Measurements from ENCODE around the gene SLC25A36. TPM values are rescaled to one million over a fixed set of nuclear protein-coding genes. Genes with fewer than 3 reads are reported as not detected.

The SLC25A36 gene
- total and polyA plus RNA-seq, 2 of the 4 experiments (the other 2 are of a cell fraction): 31.3 to 76.7 TPM

- in situ Hi-C loops (cut with MboI; ENCODE audit: low sequenced_read_pairs): loop anchor here (10.0 kb wide), 1 partner anchor 445 kb away; no protein-coding TSS in a partner anchor
- no peak overlapping the region for H3K27ac ChIP-seq (ENCODE audit: insufficient read depth, low read length)
- ChIA-PET CTCF (interaction anchor here (1.1 to 1.8 kb wide), 2 partner anchors 9 to 96 kb away, joined by 3 to 6 read pairs; no protein-coding TSS in a partner anchor), POLR2A (ENCODE audit: unreplicated experiment) (no interaction called here)
- no peak overlapping the region for H2BK5ac ChIP-seq (ENCODE audit: low read depth, low read length, poor library complexity, severe bottlenecking)
- intact Hi-C loops (cut with micrococcal nuclease): no loop called here
- no peak overlapping the region for H3K4ac ChIP-seq (ENCODE audit: low read depth, low read length)
- no peak overlapping the region for H2AK9ac ChIP-seq (replicated peaks; ENCODE audit: low read depth, low read length, poor library complexity)
- no peak overlapping the region for H2BK15ac ChIP-seq (ENCODE audit: low read depth, low read length)
- H3K9me3 ChIP-seq (ENCODE audit: control insufficient read depth, insufficient read depth, low read length): no peaks in the 10 kb centered on the region
- H4K8ac ChIP-seq (ENCODE audit: low read depth in 2 of 2, low read length in 2 of 2): no peak overlapping the region
- TF ChIP-seq NFE2L2 (IDR thresholded peaks at IDR 0.05; ENCODE audit: low read depth, low read length): no peak
- no peak for TF ChIP-seq RFX5 (IDR thresholded peaks at IDR 0.05; ENCODE audit: low read depth, low read length)
- no peak for TF ChIP-seq CTCF (conservative IDR thresholded peaks at IDR 0.05; ENCODE audit: low read depth, low read length)
- no peak for TF ChIP-seq FOS (IDR thresholded peaks at IDR 0.05; ENCODE audit: low read depth, low read length)
- TF ChIP-seq BHLHE40 (IDR thresholded peaks at IDR 0.05; ENCODE audit: low read depth, low read length): no peak
- TF ChIP-seq MAZ (IDR thresholded peaks at IDR 0.05; ENCODE audit: borderline replicate concordance, low read depth, low read length): no peak
- TF ChIP-seq SMC3 (IDR thresholded peaks at IDR 0.05; ENCODE audit: low read depth, low read length): no peak
- no peak for TF ChIP-seq MAFK (IDR thresholded peaks at IDR 0.05; ENCODE audit: low read depth, low read length)
- no peak for TF ChIP-seq ELK1 (IDR thresholded peaks at IDR 0.05; ENCODE audit: borderline replicate concordance, low read depth, low read length)
- TF ChIP-seq MXI1 (IDR thresholded peaks at IDR 0.05; ENCODE audit: borderline replicate concordance, low read depth, low read length): no peak
- no peak for TF ChIP-seq USF2 (IDR thresholded peaks at IDR 0.05; ENCODE audit: low read depth, low read length)
- TF ChIP-seq CHD1 (IDR thresholded peaks at IDR 0.05; ENCODE audit: low read depth, low read length): no peak
- no peak for TF ChIP-seq RCOR1 (IDR thresholded peaks at IDR 0.05; ENCODE audit: insufficient replicate concordance, low read length)
- TF ChIP-seq RAD21 (IDR thresholded peaks at IDR 0.05; ENCODE audit: low read length): no peak
- TF ChIP-seq CEBPB (IDR thresholded peaks at IDR 0.05; ENCODE audit: low read depth, low read length): no peak
- TF ChIP-seq POLR2A (IDR thresholded peaks at IDR 0.05; ENCODE audit: low read depth, low read length): no peak
- no peak overlapping the region for H3K4me3 ChIP-seq (ENCODE audit: insufficient read depth, low read depth, low read length)
- no peaks in the 10 kb centered on the region for H3K36me3 ChIP-seq (ENCODE audit: control insufficient read depth, insufficient read depth, low read length)
- H3K4me1 ChIP-seq (ENCODE audit: control insufficient read depth, insufficient read depth, low read length): no peaks in the 10 kb centered on the region
- dilution Hi-C loops (cut with HindIII; ENCODE audit: low sequenced_read_pairs, unreplicated experiment): no loop called here
- H2AFZ ChIP-seq (replicated peaks; ENCODE audit: low read length, poor library complexity): no peak overlapping the region
- no peak overlapping the region for H4K91ac ChIP-seq (ENCODE audit: insufficient read depth, low read depth, low read length)
- no peak for DNase-seq
- H3K79me1 ChIP-seq (ENCODE audit: low read depth in 1 of 2, low read length in 2 of 2): no peaks in the 10 kb centered on the region
- H3K56ac ChIP-seq (ENCODE audit: extremely low read depth, insufficient read depth, low read length): no peak overlapping the region
- no peak overlapping the region for H2AK5ac ChIP-seq (ENCODE audit: low read depth, low read length)
- no peak for ATAC-seq (ENCODE audit: low read depth)
- no peak overlapping the region for H2BK20ac ChIP-seq (ENCODE audit: low read depth, low read length)
- H3K27me3 ChIP-seq (ENCODE audit: control insufficient read depth, insufficient read depth, low read length): peaks cover 4% of the 10 kb centered on the region
- H3K23ac ChIP-seq (ENCODE audit: low read depth, low read length): no peak overlapping the region
- no peaks in the 10 kb centered on the region for H3K9me1 ChIP-seq (ENCODE audit: insufficient read depth, low read length)
- no peak overlapping the region for H3K18ac ChIP-seq (ENCODE audit: low read depth, low read length)
- WGBS, 2 experiments (ENCODE audit: extremely low coverage in 2 of 2, insufficient read length in 1 of 2): no CpG with 5 or more reads among the region's 3 CpGs
- H4K5ac ChIP-seq (ENCODE audit: low read depth, low read length): no peak overlapping the region
- no peaks in the 10 kb centered on the region for H4K20me1 ChIP-seq (ENCODE audit: insufficient read depth, low read length)
- no peak overlapping the region for H3K4me2 ChIP-seq (ENCODE audit: low read depth, low read length)
- no peak overlapping the region for H3K14ac ChIP-seq (replicated peaks; ENCODE audit: low read depth, low read length)
- no peak overlapping the region for H3K9ac ChIP-seq (ENCODE audit: low read depth, low read length)
- H2BK120ac ChIP-seq (ENCODE audit: low read depth, low read length): no peak overlapping the region
- no TSS peak for BruUV-seq (replicated peaks)
Observed at GRCh38 chr3:141009496-141009895, 67.9 kb downstream of the SLC25A36 start.

All from IMR-90 (cell line).